ENCODE data around the gene POU2F2.

The POU2F2 gene

GRCh38 chr19:42079886-42080763, 52.1 kb downstream of the POU2F2 start:
- no peak for DNase-seq (ENCODE audit: low read depth)

DNA sequence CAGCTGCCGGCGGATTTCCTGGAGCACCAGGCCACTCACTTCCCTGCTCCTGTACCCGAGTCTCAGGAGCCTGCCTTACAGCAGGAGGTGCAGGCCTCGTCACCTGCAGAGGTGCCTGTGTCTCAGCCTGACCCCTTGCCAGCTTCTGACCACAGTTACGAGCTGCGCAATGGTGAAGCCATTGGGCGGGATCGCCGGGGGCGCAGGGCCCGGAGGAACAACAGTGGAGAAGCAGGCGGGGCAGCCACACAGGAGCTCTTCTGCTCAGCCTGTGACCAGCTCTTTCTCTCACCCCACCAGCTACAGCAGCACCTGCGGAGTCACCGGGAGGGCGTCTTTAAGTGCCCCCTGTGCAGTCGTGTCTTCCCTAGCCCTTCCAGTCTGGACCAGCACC, 53.0 kb downstream of the POU2F2 start:
- no peak for DNase-seq (ENCODE audit: low read depth)

DNA sequence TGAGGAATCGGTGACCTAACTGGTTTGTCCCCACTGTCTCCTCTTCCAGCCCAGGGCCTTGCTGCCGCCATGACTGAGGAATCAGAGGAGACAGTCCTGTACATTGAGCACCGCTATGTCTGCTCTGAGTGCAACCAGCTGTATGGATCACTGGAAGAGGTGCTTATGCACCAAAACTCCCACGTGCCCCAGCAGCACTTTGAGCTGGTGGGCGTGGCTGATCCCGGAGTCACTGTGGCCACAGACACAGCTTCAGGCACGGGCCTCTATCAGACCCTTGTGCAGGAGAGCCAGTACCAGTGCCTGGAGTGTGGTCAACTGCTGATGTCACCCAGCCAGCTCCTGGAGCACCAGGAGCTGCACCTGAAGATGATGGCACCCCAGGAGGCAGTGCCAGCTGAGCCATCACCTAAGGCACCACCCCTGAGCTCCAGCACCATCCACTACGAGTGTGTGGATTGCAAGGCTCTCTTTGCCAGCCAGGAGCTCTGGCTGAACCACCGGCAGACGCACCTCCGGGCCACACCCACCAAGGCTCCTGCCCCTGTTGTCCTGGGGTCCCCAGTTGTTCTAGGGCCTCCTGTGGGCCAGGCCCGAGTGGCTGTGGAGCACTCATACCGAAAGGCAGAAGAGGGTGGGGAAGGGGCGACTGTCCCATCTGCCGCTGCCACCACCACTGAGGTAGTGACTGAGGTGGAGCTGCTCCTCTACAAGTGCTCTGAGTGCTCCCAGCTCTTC, 53.5 kb downstream of the POU2F2 start:
- no peak for DNase-seq (ENCODE audit: low read depth)

DNA sequence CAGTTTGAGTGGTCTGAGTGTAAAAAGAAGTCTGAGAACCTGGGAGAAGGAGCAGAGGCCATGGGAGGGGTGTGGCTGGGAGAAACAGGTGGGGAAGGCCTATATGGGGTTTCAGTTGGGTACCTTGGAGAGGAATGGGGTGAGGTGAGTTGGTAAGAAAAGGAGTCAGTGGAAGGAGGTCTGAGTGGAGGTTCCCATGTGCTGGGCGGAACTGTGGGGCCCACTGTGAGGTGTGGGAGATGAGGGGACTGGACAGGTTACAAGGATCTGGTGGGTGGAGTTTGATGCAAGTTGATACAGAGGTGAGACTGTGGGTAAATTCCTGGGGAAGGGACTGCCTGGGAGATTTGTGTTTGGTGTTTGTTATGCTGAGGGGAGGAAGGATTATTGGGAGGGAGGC, 54.2 kb downstream of the POU2F2 start:
- no peak for DNase-seq (ENCODE audit: low read depth)

DNA sequence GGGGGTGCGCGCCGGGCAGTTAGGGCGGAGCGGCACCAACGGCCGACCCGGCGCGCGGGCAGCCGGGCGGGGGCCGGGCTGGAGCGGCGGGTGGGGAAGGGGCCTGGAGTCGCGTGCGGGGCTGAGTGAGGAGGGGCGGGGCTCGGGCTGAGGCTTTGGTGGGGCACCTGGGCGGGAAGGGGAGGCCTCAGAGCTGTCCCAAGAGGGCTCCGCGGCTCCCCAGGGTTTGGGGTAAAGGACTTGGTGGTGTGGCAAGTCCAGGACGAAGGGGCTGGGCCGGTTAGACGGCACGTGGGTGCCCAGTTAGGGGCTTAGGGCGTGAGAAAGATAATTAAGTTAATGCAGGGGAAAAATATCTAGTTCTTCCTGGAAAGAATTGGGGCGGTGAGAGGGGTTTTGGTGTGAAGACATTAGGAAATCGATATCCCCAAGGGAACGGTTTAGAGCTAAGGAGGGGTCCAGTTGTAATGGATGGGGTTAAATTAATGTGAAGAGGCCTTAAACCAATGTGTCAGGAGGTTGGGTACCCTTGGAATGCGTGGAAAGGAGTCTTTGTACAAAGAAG, 55.8 kb downstream of the POU2F2 start:
- no peak for DNase-seq (ENCODE audit: low read depth)

DNA sequence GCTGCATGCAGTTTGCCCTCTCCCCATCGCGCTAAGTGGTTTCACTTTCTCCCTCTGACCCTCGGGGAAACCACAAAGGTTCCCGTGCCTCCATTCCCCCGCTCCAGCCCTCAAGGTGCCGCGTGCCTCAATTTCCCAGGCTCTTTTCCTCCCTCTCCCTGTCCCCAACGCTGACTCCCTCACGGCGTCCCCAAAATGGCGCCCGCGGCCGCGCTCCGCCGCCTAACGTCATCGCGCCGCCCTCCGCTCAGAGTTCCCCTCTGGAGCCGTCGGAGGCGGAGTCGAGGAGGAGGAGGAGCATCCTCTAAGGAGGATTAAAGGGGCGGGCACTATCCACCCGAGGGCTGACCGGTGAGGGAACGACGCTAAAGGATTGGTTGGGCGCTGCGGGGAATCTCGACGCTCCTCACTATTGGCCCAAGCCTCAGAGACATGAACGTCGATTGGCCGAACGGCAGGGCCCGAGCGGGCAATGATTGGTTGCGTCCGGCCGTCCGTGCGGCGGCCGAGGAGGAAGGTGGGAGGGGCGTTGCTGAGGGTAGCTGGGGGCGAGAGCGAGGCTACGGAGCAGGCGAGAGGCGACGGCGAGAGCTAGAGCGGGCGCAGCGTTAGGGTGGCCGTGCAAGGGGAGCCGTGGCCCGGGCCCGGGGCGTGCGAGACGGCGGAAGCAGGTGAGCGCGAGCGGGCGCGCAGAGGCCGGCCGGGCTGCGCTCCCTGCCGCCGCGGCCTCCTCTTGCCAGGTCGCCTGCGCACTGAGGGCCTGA, 56.4 kb downstream of the POU2F2 start, which contains the start of gene ZNF574:
Gene ZNF574, plus strand, starts transcription at position 551 of the 764 bp plus-strand sequence. CDS start 2,441 bp downstream, outside the sequence.
- peak; percentile 95 for DNase-seq (ENCODE audit: low read depth)

DNA sequence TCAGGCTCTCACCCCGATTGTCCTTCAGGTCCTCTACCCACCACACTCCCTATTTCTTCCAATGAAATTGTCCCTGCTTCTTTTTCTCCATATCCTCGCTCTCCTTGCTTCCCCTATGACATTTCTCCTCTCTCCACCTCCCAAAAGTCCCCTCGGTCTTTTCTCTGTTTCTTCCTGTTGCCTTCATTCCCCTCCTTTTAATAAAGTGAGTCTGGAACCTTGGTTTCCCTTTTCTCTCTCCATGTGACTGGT, 57.0 kb downstream of the POU2F2 start:
- no peak for DNase-seq (ENCODE audit: low read depth)

GRCh38 chr19:42074513-42075363, 57.5 kb downstream of the POU2F2 start:
- no peak for DNase-seq (ENCODE audit: low read depth)

DNA sequence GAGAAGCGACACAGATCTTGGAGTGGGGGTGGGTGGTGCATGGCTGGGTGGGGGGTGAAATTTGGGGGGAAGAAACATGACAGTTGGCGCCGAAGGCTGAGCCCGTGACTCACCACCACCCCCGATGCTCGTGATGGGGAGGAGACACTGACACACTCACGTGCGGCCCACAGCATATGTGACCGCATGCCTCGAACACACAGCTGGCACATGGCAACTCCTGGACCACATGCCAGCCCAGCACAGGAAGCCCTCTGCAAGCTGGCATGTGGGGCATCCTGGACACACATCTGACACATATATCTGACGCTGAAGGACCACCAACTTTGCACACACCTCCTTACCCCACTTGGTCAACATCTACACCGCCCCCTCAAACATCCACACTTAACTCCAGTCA, 61.0 kb downstream of the POU2F2 start:
- DNase-seq (ENCODE audit: low read depth) = no peak

GRCh38 chr19:42069619-42070351, 62.5 kb downstream of the POU2F2 start, which contains the start of gene GRIK5:
Gene GRIK5 (minus strand): TSS chr19:42070206. CDS start chr19:42065770, 4,436 bp downstream.
- no peak for DNase-seq (ENCODE audit: low read depth)

GRCh38 chr19:42068756-42069571, 63.3 kb downstream of the POU2F2 start:
- no peak for DNase-seq (ENCODE audit: low read depth)

- no peak for DNase-seq (ENCODE audit: low read depth)
Observed at GRCh38 chr19:42068361-42068755, 63.9 kb downstream of the POU2F2 start.

DNA sequence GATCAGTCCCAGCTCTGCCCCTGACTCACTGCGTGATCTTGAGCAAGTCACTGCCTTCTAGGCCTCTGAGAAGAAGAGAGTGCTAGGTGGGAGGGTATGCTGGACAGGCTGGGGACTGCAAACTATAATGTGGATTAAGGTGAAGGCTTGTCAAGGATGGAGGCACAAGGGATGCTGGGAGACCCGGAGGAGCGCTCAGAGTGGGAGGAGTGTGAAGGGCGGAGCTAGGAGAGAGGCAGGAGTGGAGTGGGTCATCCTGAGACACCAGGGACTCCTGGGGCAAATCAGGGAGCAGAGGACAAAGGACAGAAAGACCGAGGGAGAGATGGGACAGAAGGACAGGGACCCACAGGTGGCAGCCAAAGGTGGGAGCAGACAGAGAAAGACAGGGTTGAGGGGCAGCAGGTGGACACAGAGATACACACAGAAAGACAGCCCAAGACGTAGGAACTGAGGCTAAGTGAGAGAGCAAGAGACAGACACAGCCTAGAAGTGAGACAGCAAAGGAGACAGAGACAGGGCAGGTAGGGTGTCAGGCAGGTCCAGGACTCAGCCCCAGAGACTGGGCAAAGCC, 64.8 kb downstream of the POU2F2 start:
- no peak for DNase-seq (ENCODE audit: low read depth)

DNA sequence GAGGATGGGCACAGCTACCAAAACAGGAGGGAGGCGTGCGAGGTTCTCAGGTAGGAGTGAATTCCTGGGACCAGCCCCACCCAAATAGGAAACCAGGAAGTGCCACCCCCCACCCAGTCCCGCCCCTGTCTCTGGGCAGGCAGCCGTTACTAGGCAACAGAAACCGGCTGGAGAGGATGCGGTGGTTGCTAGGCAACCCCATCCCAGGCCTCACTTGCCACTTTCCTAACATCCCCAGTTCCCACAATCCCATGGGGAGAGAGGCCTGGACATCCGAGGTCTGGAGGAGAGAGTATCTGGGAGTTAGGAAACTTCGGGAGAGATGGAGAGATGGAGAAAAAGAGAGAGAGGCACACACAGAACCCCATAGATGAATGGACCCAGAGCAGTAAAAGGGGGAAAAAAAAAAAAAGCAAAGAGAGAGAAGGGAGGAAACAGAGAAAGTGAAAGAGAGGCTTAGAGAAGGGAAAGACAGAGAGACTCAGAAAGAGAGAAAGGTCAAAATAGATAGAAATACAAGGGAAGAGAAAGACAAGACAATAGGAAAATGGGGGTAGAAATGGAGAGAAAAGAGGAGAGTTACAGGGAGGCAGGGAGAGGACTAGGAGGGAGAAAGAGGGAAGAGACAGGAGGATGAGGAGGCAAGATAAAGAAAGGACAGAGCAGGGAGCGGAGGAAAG, 66.0 kb downstream of the POU2F2 start:
- no peak for DNase-seq (ENCODE audit: low read depth)

DNA sequence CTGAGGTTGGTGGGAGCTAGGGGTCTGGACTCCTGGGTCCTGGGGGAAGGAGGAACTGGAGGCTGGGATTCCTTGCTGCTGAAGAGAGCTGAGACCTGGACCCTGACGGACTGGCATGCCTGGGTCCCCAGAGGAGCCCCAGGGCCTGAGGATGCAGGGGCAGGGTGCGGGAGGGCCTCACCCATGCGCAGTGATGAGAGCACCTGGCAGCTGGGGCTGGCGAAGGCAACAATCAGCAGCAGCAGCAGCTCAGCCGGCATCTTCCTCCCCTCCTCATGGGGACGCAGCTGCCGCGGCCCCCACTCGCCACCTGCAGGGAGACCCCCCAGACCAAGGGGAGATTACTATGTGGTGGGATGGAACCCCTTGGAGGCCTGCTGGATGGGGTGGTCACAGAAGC, 66.7 kb downstream of the POU2F2 start:
- DNase-seq (ENCODE audit: low read depth) = no peak

- no peak for DNase-seq (ENCODE audit: low read depth)
Observed at GRCh38 chr19:42065051-42065450, 67.2 kb downstream of the POU2F2 start.

DNA sequence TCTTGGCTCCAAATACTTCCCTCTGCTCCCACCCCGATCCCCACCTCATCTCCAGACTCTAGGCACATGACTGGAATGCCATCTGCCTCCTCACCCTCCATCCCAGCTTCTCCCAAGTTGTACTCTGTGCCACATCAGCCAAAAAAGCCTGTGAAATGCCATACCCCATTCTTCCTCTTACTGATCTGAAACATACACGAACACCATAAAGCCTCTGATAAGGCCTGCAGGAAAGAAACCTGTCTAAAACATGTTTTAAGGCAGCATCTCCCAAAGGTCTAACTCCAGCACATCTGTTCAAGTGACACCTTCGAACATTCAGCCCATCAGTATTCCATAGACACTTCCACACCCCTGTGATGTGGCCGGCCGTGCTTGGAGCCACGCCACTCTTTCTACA, 67.8 kb downstream of the POU2F2 start:
- no peak for DNase-seq (ENCODE audit: low read depth)

GRCh38 chr19:42062381-42062780, 69.9 kb downstream of the POU2F2 start:
- DNase-seq (ENCODE audit: low read depth) = no peak

GRCh38 chr19:42060117-42060516, 72.1 kb downstream of the POU2F2 start:
- DNase-seq (ENCODE audit: low read depth) = no peak

All from activated T-cell treated with anti-CD3 and anti-CD28 coated beads for 24 hours (primary cell).